Right renal cortex interstitium (tissue), 3 donors: ENCODE measurements around the gene MAP3K3. TPM values are rescaled to one million over a fixed set of nuclear protein-coding genes. Genes with fewer than 3 reads are reported as not detected.
A peak's percentile ranks its signal among the peaks of the same experiment; 100 is the strongest.
"Not testable (repeated sequence)": the region's sequence is repeated elsewhere in the genome, so short reads cannot be mapped to it uniquely, and the experiment has no call there.

ENCODE experiments used
- DNase-seq, 3 donors: peaks; one replicate each; pipeline ENCODE4 v3.0.0-alpha.2; 2013; ENCODE audit warnings: low read depth in 3 of 3, low spot score in 2 of 3
- polyA plus RNA-seq, 3 donors: library from polyadenylated mRNA; unstranded; fragments of 120-200 nt; gene quantifications; one replicate each; pipeline ENCODE4 v1.2.1, GENCODE V29; 2013; ENCODE audit not compliant: insufficient read length in 3 of 3

The MAP3K3 gene
- polyA plus RNA-seq, 3 donors: 26.3 to 27.9 (median 27.2) TPM

DNA sequence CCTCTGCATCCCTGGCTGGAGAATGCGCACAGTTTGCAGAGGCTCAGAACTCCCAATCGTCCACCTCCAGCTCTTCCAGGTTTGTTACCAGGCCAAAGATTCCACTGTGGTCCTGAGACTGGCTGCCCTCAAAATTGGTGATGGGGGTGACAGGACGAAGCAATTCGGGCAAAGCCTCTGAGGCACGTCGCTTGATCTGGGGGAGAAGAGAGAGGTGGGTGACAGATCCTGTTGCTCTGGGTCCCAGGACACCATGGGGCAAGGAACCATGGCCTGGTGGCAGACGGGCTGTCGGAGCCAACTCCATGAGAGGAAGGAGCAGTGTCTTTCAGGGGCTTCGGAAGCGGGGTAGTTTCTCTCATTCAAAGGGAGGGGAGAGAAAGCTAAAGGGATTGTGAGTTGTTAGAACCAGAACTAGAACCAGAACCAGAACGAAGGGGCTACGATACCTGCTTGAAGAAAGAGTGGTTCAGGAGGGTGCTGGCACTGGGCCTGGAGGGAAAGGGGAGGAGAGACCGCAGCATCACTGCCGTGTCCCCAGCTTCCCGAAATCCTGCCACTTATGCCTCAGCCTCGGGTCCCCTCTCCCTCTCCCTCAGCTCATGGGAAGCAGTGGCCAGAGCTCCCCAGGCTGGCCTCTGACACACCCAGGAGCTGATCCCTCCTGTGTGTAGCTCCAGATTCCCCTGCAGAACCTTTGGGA lies 81.5 kb downstream of the MAP3K3 start:
- no peak for DNase-seq

DNA sequence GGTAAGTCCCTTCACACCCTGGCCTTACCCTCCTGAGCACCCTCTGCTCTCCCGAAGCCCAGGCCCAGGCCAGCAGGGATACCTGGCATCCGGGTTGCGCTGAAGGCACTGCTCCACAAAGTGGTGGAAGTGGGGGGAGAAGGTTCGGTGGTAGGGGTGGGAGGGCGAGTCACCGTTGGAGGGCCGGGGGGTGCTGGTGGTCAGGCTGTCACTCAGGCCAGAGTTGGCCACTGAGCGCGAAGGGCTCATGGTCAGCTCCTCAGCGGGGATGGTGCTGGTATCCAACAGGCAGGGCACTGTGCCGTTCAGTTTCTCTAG lies 82.0 kb downstream of the MAP3K3 start:
- DNase-seq: no peak

DNA sequence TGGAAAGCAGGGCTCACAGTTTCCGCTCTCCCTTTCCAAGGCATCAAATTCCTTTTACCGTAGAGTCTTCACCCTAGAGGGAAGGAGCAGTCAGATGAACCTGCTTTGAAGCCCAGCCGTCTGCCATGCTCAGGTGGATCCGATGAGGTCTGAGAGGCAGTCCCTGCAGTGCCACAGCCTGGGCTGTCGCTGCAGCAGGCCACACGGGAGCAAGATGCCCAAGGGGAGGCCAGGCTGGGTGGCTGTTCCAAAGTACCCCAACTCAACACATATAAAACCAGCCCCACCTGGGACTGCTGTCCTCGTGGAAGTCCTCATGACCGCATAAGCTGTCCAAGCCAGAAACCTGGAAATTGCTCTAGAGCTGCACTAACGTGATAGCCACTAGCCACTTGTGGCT lies 82.6 kb downstream of the MAP3K3 start:
- no peak for DNase-seq

GRCh38 chr17:63705657-63706056 lies 83.4 kb downstream of the MAP3K3 start:
- DNase-seq: no peak

DNA sequence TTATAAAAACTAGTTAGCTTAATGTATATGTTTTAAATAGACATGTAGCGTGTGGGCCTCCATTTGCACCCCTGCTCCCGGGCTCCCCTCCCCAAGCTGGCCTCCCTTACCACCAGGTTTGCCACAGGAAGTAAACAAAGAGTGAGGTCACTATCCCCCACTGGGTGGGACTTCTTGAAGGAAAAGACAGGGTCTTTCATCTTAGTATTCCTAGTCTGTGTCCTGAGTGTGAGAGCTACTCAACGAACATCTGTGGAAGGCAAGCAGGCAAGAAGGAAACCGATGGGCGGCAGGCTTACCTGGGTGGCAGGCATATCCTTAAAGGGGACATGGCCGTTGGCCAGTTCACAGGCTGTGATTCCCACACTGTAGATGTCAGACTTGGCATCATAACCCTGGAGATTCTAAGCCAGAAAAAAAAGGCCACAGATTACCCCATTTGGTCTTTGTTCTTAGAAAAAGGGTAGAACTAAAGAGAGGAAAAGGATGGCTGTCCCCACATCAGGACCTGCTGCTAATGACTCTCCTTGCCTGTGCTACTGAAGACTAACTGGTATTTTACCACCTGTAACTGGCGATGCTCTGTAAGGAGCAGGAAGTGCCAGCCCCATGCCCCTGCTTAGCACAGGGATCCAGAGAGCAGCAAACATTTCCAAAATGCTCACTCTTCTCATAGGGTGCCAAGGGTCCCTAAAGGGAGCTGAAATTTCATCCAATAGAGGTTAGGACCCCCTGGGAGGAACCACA lies 84.3 kb downstream of the MAP3K3 start:
- no peak for DNase-seq

DNA sequence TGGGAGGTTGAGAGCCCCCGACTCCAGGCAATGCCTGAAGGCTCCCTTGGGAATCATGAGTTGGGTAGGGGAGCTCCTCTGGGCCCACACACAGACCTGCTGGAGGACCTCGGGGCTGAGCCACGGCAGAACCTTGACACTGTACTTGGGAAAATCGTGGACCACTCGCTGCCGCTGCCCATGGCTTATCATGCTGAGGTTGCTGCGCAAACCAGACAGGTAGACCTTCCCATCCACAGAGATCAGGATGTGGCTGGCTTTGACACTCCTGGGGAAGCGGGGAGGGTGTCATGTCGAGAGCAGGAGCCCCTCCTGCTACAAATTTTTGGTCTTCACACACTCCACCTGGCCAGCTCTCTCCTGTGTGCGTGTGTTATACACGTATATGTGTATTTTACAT lies 84.9 kb downstream of the MAP3K3 start:
- no peak for DNase-seq

- no peak for DNase-seq
Observed at GRCh38 chr17:63709110-63709509, 86.9 kb downstream of the MAP3K3 start.

DNA sequence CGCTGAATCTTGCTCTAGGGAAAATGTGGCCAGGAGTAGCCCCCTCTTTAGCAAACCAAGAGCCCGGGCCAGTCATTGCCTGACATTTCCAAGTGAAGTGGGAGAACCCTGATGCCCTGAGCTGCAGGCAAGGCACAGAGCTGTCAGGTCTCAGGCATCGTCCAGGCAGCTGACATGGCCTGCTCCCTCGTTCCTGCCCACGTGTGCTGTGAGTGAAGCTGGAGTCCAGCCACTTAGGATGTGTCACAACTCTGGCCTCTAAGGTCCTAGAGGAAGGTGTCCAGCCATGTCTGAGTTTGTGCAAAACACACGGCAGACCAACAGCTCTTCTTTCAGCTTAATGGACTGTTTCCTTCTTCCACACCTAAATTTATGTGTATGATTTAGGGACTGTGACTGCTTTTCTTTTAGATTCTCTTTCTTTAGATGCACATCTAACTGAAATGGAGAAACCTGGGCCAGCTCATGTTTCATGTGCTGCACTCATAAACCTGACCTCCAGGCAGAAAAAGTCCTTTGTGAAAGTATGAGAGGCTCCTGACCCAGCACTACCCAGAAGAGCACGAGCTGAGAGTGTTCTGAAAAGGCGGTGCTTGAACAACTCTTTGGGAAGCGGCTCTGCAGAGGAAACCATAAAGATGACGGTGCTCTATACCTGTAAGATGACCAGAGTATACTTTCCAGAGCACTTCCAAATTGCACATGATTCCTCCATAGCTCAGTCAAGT lies 92.5 kb downstream of the MAP3K3 start:
- peak in 2 of 3 donors; percentile 10 to 40 for DNase-seq

GRCh38 chr17:63716426-63716825 lies 94.2 kb downstream of the MAP3K3 start:
- no peak for DNase-seq

DNA sequence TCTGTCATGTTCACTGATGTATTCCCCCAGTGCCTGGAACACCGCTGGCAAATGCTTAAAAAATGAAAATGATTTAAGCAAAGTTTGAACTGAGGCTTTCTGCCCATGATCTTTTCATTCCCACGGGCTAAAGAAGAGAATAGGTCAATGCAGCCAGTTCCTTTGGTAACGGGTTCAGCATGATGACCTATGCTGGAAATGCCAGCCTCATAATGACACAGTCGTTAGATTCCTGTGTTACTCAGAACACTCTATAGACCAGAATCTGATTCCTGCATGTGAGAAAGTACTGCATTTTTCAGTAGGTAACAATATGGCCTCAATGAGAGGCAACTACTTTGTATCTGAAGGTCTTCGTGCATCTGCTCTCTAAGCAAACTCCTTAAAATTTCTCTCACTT lies 96.8 kb downstream of the MAP3K3 start:
- no peak for DNase-seq

DNA sequence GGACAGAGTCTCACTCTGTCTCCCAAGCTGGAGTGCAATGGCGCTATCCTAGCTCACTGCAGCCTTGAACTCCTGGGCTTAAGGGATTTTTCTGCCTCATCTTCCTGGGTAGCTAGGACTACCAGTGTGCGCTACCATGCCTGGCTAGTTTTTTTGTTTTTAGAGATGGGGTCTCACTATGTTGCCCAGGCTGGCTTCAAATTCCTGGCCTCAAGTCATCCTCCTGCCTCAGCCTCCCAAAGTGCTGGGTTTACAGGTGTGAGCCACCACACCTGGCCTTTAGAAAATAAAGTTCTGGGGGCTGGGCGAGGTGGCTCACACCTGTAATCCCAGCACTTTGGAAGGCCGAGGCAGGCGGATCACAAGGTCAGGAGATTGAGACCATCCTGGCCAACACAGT lies 98.0 kb downstream of the MAP3K3 start:
- not testable (repeated sequence) for DNase-seq

DNA sequence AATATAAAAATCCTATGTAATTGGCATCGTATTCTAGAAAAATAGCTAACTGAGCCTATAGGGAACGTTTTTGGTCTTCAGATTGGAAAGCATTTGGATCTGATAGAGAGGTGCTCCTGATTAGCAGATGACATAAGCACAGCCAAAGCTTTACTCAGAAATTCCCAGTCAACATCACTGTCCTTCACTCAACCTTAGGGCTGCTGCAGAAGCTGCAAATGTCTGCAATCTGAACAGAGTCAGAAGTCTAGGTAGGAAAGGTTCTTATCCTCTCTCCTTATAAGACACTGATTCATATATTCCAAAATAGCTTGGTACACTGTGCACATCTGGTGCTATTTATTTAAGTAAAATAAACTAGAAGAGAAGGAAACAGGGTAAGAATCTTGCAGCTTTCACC lies 100.2 kb downstream of the MAP3K3 start:
- no peak for DNase-seq

GRCh38 chr17:63735691-63736090 lies 113.5 kb downstream of the MAP3K3 start:
- DNase-seq: no peak

DNA sequence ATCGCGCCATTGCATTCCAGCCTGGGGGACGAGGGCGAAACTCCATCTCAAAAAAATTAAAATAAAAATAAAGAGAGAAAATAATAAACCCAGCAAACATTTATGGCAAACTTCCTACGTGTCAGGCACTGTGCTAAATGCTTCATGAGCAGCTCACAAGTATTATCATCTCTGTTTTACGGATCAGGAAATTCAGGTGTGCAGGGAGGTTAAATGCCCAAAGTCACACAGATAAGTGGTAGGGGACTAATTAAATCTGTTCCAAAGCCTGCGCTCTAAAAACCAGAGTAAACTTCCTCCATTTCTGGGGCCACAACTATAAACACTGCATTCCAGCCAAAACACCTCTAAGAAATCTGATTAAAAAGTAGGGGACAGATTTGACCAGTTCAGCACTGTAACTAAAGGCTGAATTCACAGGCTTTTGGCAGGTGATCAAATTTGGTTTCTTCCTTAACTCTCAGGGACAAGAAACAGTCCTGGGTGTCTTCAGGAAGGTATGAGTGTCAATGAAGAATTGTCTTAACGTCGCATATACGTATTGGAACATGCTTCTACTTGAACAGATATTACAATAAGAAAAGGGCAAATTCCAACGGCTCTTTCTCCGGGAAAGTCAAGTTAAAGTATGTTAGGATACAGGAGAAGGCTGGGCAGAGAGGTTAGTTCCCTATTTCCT lies 118.4 kb downstream of the MAP3K3 start:
- peak in 2 of 3 donors; percentile 3 to 4 for DNase-seq

DNA sequence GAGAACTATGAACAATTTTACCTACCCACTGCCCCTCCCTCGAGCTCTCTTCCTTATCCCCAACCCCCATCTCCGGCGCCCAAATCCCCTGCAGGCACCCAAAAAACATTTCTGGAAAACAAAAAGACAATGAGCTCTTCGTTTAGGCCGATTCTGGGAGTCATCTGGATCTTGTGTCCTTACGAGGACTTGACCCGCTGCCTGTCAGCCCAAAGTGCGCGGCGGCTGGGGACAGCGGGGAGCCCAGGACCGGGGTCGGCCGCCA lies 118.9 kb downstream of the MAP3K3 start:
- peak in 1 of 3 donors; percentile 15 for DNase-seq

DNA sequence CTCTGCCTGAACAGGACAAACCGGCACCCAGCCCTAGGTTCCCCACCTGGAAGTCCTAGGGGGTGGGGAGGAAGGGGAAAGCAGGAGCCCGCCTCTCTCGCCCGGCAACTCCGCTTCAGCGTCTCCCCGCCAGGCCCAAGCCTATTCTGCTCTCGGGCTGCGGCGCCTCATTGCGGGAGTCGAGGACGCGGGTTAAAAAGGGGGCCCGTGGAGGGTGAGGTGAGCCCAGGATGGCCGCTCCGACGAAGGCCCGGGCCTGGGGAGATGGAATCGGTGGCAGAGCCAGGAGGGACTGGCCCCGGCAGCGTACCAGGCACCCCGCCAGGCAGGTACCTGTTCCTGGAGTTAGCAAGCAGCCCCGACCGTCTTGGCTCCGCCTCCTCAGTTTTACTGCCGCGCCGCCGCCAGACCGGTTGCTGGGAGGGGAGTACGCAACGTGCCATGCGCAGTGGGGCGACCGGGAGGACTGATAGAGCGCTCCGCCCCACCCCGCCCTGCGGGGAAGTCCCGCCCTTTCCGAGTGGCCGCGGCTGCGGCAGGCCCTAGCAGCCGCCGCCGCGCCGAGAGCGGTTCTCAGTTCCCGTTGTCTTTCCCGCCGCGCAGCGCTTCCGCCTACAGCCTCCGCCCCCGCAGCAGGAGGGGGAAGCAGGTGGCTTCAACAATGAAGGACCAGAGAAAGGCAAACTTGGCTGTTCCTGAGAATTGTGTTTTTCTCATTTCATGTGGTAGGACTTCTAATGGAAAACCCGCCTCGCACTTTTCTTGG lies 119.4 kb downstream of the MAP3K3 start, which contains the start of gene STRADA:
TSS of gene STRADA (minus strand) at position 392 of the 766 bp plus-strand sequence. CDS start 13,430 bp downstream, outside the sequence.
- peak; percentile 87 to 97 (median 94) for DNase-seq
